Stimulated activated CD8-positive, alpha-beta memory T cell treated with anti-CD3 and anti-CD28 coated beads, Interleukin-2, amount 100 ng/mL, for 1 hour (primary cell): ENCODE measurements around the gene PIANP.
A peak's percentile ranks its signal among the peaks of the same experiment; 100 is the strongest.
"Not testable (repeated sequence)": the region's sequence is repeated elsewhere in the genome, so short reads cannot be mapped to it uniquely, and the experiment has no call there.

Experiments used
- DNase-seq, 2 donors: peaks; one replicate each; pipeline ENCODE4 v3.0.0-alpha.2; 2020; ENCODE audit warnings: low read depth in 2 of 2

Gene PIANP

GRCh38 chr12:6700646-6701051 is at the start of gene PIANP:
PIANP (minus strand) TSS chr12:6700815; CDS start chr12:6698061, 2,754 bp downstream.
- no peak for DNase-seq

GRCh38 chr12:6748761-6749160 is 48.1 kb upstream of the PIANP start:
- DNase-seq: no peak

- no peak for DNase-seq
Measured at GRCh38 chr12:6747216-6747615, 46.6 kb upstream of the PIANP start.

GRCh38 chr12:6745741-6746525 is 45.3 kb upstream of the PIANP start:
- no peak for DNase-seq

- not testable (repeated sequence) for DNase-seq
Measured at GRCh38 chr12:6743300-6743699, 42.7 kb upstream of the PIANP start.

GRCh38 chr12:6742834-6743233 is 42.2 kb upstream of the PIANP start:
- DNase-seq: no peak

- DNase-seq: not testable (repeated sequence)
Measured at GRCh38 chr12:6742080-6742479, 41.5 kb upstream of the PIANP start.

GRCh38 chr12:6736754-6737153 is 36.1 kb upstream of the PIANP start:
- DNase-seq: no peak

GRCh38 chr12:6735448-6736191 is 35.0 kb upstream of the PIANP start:
- DNase-seq: no peak

GRCh38 chr12:6734506-6735387 is 34.1 kb upstream of the PIANP start:
- DNase-seq: no peak

GRCh38 chr12:6730169-6730568 is 29.6 kb upstream of the PIANP start:
- DNase-seq: no peak

GRCh38 chr12:6729186-6729585 is 28.6 kb upstream of the PIANP start:
- DNase-seq: no peak

- DNase-seq: no peak
Measured at GRCh38 chr12:6725350-6725749, 24.7 kb upstream of the PIANP start.

GRCh38 chr12:6724409-6724797 is 23.8 kb upstream of the PIANP start:
- no peak for DNase-seq

- DNase-seq: peak; percentile 89
Measured at GRCh38 chr12:6723607-6724408, 23.2 kb upstream of the PIANP start, which contains the start of gene COPS7A. COPS7A (plus strand) TSS chr12:6724046; CDS start chr12:6724657, 611 bp downstream.

GRCh38 chr12:6722863-6723262 is 22.2 kb upstream of the PIANP start:
- no peak for DNase-seq

- no peak for DNase-seq
Measured at GRCh38 chr12:6716874-6717437, 16.3 kb upstream of the PIANP start.

- not testable (repeated sequence) for DNase-seq
Measured at GRCh38 chr12:6716031-6716873, 15.6 kb upstream of the PIANP start.

GRCh38 chr12:6708960-6709394 is 8.4 kb upstream of the PIANP start:
- no peak for DNase-seq

GRCh38 chr12:6708351-6708750 is 7.7 kb upstream of the PIANP start:
- not testable (repeated sequence) for DNase-seq
